IMR-90 (cell line): ENCODE results near the gene TTC16. TPM values are rescaled to one million over a fixed set of nuclear protein-coding genes. Genes with fewer than 3 reads are reported as not detected.

Experiments
- ATAC-seq: fragments of 200-7000 bp; cut with Tn5 transposase; 2 replicates; pipeline ENCODE4 v1.9.1; 2020; ENCODE audit warnings: low read depth, mild to moderate bottlenecking, moderate library complexity
- BruUV-seq: library from RNA; stranded (reverse); fragments of 400-500 nt; replicated peaks from 2 replicates; lab custom pipeline; 2021; lab: Mats Ljungman, UMichigan
- CTCF ChIA-PET: fragments of 300-600 bp; formaldehyde crosslinking; extraction: SDS; loops from one replicate; lab custom pipeline; 2021; ENCODE audit warnings: antibody characterized with exemption; lab: Yijun Ruan, JAX
- POLR2A ChIA-PET: fragments of 300-600 bp; sonication (Branson Sonifier 250); formaldehyde crosslinking; loops from one replicate; lab custom pipeline; 2022; ENCODE audit warnings: antibody characterized with exemption; ENCODE audit not compliant: unreplicated experiment; lab: Charles Lee
- DNase-seq: peaks from one replicate; pipeline ENCODE4 v3.0.0; 2013
- H2AFZ ChIP-seq: replicated peaks from 2 replicates; pipeline ENCODE3; 2013; ENCODE audit warnings: low read length, mild to moderate bottlenecking; ENCODE audit not compliant: poor library complexity
- H2AK5ac ChIP-seq: 2 replicates; pipeline ENCODE4 v1.6.1; 2013; ENCODE audit warnings: low read depth, low read length, inconsistent platforms
- H2AK9ac ChIP-seq: replicated peaks from 2 replicates; pipeline ENCODE3; 2013; ENCODE audit warnings: mild to moderate bottlenecking, low read depth, low read length, moderate library complexity; ENCODE audit not compliant: poor library complexity
- H2BK120ac ChIP-seq: 2 replicates; pipeline ENCODE4 v1.6.1; 2013; ENCODE audit warnings: low read depth, low read length, inconsistent platforms
- H2BK15ac ChIP-seq: 3 replicates; pipeline ENCODE4 v1.6.1; 2013; ENCODE audit warnings: low read depth, low read length, inconsistent platforms
- H2BK20ac ChIP-seq: 2 replicates; pipeline ENCODE4 v1.6.1; 2013; ENCODE audit warnings: low read depth, mild to moderate bottlenecking, inconsistent platforms, low read length, moderate library complexity
- H2BK5ac ChIP-seq: 2 replicates; pipeline ENCODE4 v1.6.1; 2013; ENCODE audit warnings: mild to moderate bottlenecking, low read depth, low read length, inconsistent platforms; ENCODE audit not compliant: poor library complexity, severe bottlenecking
- H3K14ac ChIP-seq: replicated peaks from 2 replicates; pipeline ENCODE4 v1.6.1; 2013; ENCODE audit warnings: low read depth, low read length, inconsistent platforms
- H3K18ac ChIP-seq: 2 replicates; pipeline ENCODE4 v1.6.1; 2013; ENCODE audit warnings: low read depth, low read length, control low read depth
- H3K23ac ChIP-seq: 2 replicates; pipeline ENCODE4 v1.6.1; 2013; ENCODE audit warnings: low read depth, low read length, inconsistent platforms
- H3K27ac ChIP-seq: 2 replicates; pipeline ENCODE4 v1.5.1; 2013; ENCODE audit warnings: mild to moderate bottlenecking, control low read depth, low read length; ENCODE audit not compliant: insufficient read depth
- H3K27me3 ChIP-seq: 2 replicates; pipeline ENCODE4 v1.6.1; 2013; ENCODE audit warnings: low read length; ENCODE audit not compliant: control insufficient read depth, insufficient read depth
- H3K36me3 ChIP-seq: 2 replicates; pipeline ENCODE4 v1.6.1; 2013; ENCODE audit warnings: low read length, mixed read lengths; ENCODE audit not compliant: control insufficient read depth, insufficient read depth
- H3K4ac ChIP-seq: 2 replicates; pipeline ENCODE4 v1.6.1; 2013; ENCODE audit warnings: low read depth, low read length, inconsistent platforms
- H3K4me1 ChIP-seq: 2 replicates; pipeline ENCODE4 v1.6.1; 2013; ENCODE audit warnings: low read length, mixed read lengths; ENCODE audit not compliant: control insufficient read depth, insufficient read depth
- H3K4me2 ChIP-seq: 2 replicates; pipeline ENCODE4 v1.6.1; 2013; ENCODE audit warnings: low read depth, mild to moderate bottlenecking, control low read depth, low read length, moderate library complexity
- H3K4me3 ChIP-seq: 2 replicates; pipeline ENCODE4 v1.5.1; 2013; ENCODE audit warnings: low read depth, mild to moderate bottlenecking, control low read depth, low read length, moderate library complexity; ENCODE audit not compliant: insufficient read depth
- H3K56ac ChIP-seq: 2 replicates; pipeline ENCODE4 v1.6.1; 2013; ENCODE audit warnings: low read length, inconsistent platforms; ENCODE audit not compliant: insufficient read depth; ENCODE audit errors: extremely low read depth
- H3K79me1 ChIP-seq, 2 experiments: 2 replicates each; pipeline ENCODE4 v1.6.1; 2013; ENCODE audit warnings: low read length in 2 of 2, inconsistent platforms in 1 of 2, low read depth in 1 of 2
- H3K9ac ChIP-seq: 2 replicates; pipeline ENCODE4 v1.6.1; 2013; ENCODE audit warnings: low read depth, low read length, control low read depth
- H3K9me1 ChIP-seq: 2 replicates; pipeline ENCODE4 v1.6.1; 2013; ENCODE audit warnings: low read length, inconsistent platforms; ENCODE audit not compliant: insufficient read depth
- H3K9me3 ChIP-seq: 2 replicates; pipeline ENCODE4 v1.6.1; 2013; ENCODE audit warnings: low read length; ENCODE audit not compliant: control insufficient read depth, insufficient read depth
- H4K20me1 ChIP-seq: 2 replicates; pipeline ENCODE4 v1.6.1; 2013; ENCODE audit warnings: low read length, inconsistent platforms; ENCODE audit not compliant: insufficient read depth
- H4K5ac ChIP-seq: 2 replicates; pipeline ENCODE4 v1.6.1; 2013; ENCODE audit warnings: mild to moderate bottlenecking, low read depth, low read length, control low read depth
- H4K8ac ChIP-seq, 2 experiments: 2 replicates each; pipeline ENCODE4 v1.6.1; 2013; ENCODE audit warnings: low read depth in 2 of 2, low read length in 2 of 2, control low read depth in 1 of 2, inconsistent platforms in 1 of 2
- H4K91ac ChIP-seq: 2 replicates; pipeline ENCODE4 v1.6.1; 2013; ENCODE audit warnings: low read depth, low read length, inconsistent platforms; ENCODE audit not compliant: insufficient read depth
- BHLHE40 ChIP-seq: fragments of 150-350 bp; IDR thresholded peaks from 2 replicates; pipeline ENCODE4 v1.6.1; 2016; ENCODE audit warnings: mild to moderate bottlenecking, low read depth, low read length
- CEBPB ChIP-seq: IDR thresholded peaks from 2 replicates; pipeline ENCODE4 v1.6.1; 2012; ENCODE audit warnings: low read depth, low read length, improper control_type of control experiment
- CTCF ChIP-seq: conservative IDR thresholded peaks from 2 replicates; pipeline ENCODE4 v1.5.1; 2012; ENCODE audit warnings: mild to moderate bottlenecking, low read depth, low read length, improper control_type of control experiment
- FOS ChIP-seq: fragments of 150-350 bp; IDR thresholded peaks from 2 replicates; pipeline ENCODE4 v1.6.1; 2016; ENCODE audit warnings: low read depth, low read length
- MAFK ChIP-seq: IDR thresholded peaks from 2 replicates; pipeline ENCODE4 v1.6.1; 2012; ENCODE audit warnings: low read depth, low read length, improper control_type of control experiment
- MAZ ChIP-seq: IDR thresholded peaks from 2 replicates; pipeline ENCODE4 v1.6.1; 2012; ENCODE audit warnings: low read depth, mild to moderate bottlenecking, low read length, improper control_type of control experiment, moderate library complexity, borderline replicate concordance
- MXI1 ChIP-seq: IDR thresholded peaks from 2 replicates; pipeline ENCODE4 v1.6.1; 2012; ENCODE audit warnings: low read depth, mild to moderate bottlenecking, low read length, moderate library complexity, borderline replicate concordance
- POLR2A ChIP-seq: IDR thresholded peaks from 2 replicates; pipeline ENCODE4 v1.6.1; 2012; ENCODE audit warnings: mild to moderate bottlenecking, low read depth, low read length
- RAD21 ChIP-seq: IDR thresholded peaks from 2 replicates; pipeline ENCODE4 v1.6.1; 2012; ENCODE audit warnings: low read length, improper control_type of control experiment
- RCOR1 ChIP-seq: IDR thresholded peaks from 2 replicates; pipeline ENCODE4 v1.6.1; 2012; ENCODE audit warnings: mild to moderate bottlenecking, low read length, improper control_type of control experiment; ENCODE audit not compliant: insufficient replicate concordance
- RFX5 ChIP-seq: IDR thresholded peaks from 2 replicates; pipeline ENCODE4 v1.8.0; 2012; ENCODE audit warnings: low read depth, mild to moderate bottlenecking, low read length, moderate library complexity
- SMC3 ChIP-seq: fragments of 150-350 bp; IDR thresholded peaks from 2 replicates; pipeline ENCODE4 v1.6.1; 2016; ENCODE audit warnings: low read depth, mild to moderate bottlenecking, antibody characterized with exemption, low read length, moderate library complexity
- USF2 ChIP-seq: fragments of 150-350 bp; IDR thresholded peaks from 2 replicates; pipeline ENCODE4 v1.6.1; 2017; ENCODE audit warnings: mild to moderate bottlenecking, antibody characterized with exemption, low read length, low read depth
- WGBS, 2 experiments: methylation state at CpG; one replicate each; pipeline versions ENCODE4 v1.1.5 to v1.1.7; 2013; ENCODE audit warnings: missing lambda C conversion rate in 2 of 2; ENCODE audit not compliant: insufficient read length in 1 of 2; ENCODE audit errors: extremely low coverage in 2 of 2; 5-methylcytosine and 5-hydroxymethylcytosine counted together
- dilution Hi-C: fragments of 300-500 bp; cut with HindIII; formaldehyde crosslinking; loops from one replicate; pipeline ENCODE4 v1.14.3; 2018; ENCODE audit warnings: low sequenced_read_pairs; ENCODE audit not compliant: unreplicated experiment
- in situ Hi-C: fragments of 300-500 bp; cut with MboI; formaldehyde crosslinking; loops from 3 replicates; pipeline ENCODE4 v1.14.3; 2019; ENCODE audit warnings: low sequenced_read_pairs, inconsistent platforms, mixed read lengths
- intact Hi-C: fragments of 100-400 bp; cut with micrococcal nuclease; formaldehyde crosslinking; loops from 2 replicates; pipeline ENCODE4 v1.10.0; 2022
- polyA plus RNA-seq, 3 experiments: library from polyadenylated mRNA; depleted of rRNA; stranded (reverse); fragments of >200 nt; gene quantifications; 2 replicates each; pipeline ENCODE4 v1.2.3, GENCODE V29; 2012; ENCODE audit warnings: low replicate concordance in 1 of 3
- total RNA-seq: library from RNA; depleted of rRNA; stranded (reverse); fragments of >200 nt; gene quantifications from 2 replicates; pipeline ENCODE4 v1.2.3, GENCODE V29; 2012
- TF ChIP-seq, protein P1 (sequence below): fragments of 150-350 bp; IDR thresholded peaks from 2 replicates; pipeline ENCODE4 v1.6.1; 2016; ENCODE audit warnings: low read depth, mild to moderate bottlenecking, low read length, moderate library complexity, borderline replicate concordance

Gene TTC16
- total and polyA plus RNA-seq, 2 of the 4 experiments (the other 2 are of a cell fraction), result 0.02 TPM; not detected in 1

DNA sequence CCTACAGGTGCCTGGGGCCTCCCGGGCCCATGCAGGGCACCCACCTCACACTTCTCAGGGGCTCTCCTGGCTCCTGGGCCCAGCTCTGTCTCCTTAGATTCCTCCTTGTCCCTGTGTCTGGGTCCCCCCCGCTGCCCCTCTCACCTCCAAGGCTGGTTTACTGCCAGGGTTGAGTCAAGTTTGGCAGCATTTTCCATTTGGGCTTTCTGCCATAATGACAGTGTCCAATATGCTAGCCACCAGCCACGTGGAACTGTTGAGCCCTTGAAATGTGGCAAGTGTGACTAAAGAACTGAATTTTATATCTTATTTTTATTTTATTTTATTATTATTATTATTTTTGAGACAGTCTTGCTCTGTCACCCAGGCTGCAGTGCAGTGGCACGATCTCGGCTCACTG lies 1.9 kb downstream of the TTC16 start:
- in situ Hi-C loops (no loop called here), intact Hi-C loops (no loop called here), dilution Hi-C loops (no loop called here)
- ChIA-PET POLR2A (no interaction called here), CTCF (no interaction called here)
- Histone ChIP-seq H3K4me2 (no peak overlapping the region), H4K5ac (no peak overlapping the region), H3K4me1 (peaks cover 7% of the 10 kb centered on the region), H4K91ac (no peak overlapping the region), H3K18ac (no peak overlapping the region), H3K27ac (no peak overlapping the region), H3K14ac (no peak overlapping the region), H3K27me3 (peaks cover 4% of the 10 kb centered on the region; the same call in 1 of the 2 replicates), H4K8ac (no peak overlapping the region), H3K9ac (no peak overlapping the region), H2BK5ac (no peak overlapping the region), H4K20me1 (peaks cover 4% of the 10 kb centered on the region), H3K56ac (no peak overlapping the region), H3K4me3 (no peak overlapping the region), H2BK20ac (no peak overlapping the region), H3K23ac (no peak overlapping the region), H3K79me1 (peaks cover 2 to 12% of the 10 kb centered on the region in 2 experiments; a peak in 3 of 4 replicates), H3K9me3 (no peaks in the 10 kb centered on the region), H2AK9ac (no peak overlapping the region), H2AK5ac (no peak overlapping the region), H3K9me1 (no peaks in the 10 kb centered on the region; the same call in 1 of the 2 replicates), H2AFZ (no peak overlapping the region), H2BK15ac (no peak overlapping the region), H3K4ac (no peak overlapping the region), H3K36me3 (no peaks in the 10 kb centered on the region), H2BK120ac (no peak overlapping the region)
- no peak for ATAC-seq
- WGBS, 2 experiments, result 60% methylated on average over 1 of the region's 5 CpGs; no CpG with 5 or more reads in 1 of the 2 experiments
- DNase-seq, result no peak
- BruUV-seq, result no TSS peak
- TF ChIP-seq FOS (no peak), MAZ (no peak), MAFK (no peak), CEBPB (no peak), RFX5 (no peak), RCOR1 (no peak), BHLHE40 (no peak), CTCF (no peak), RAD21 (no peak), POLR2A (no peak), USF2 (no peak), MXI1 (no peak), SMC3 (no peak)
- TF ChIP-seq, protein P1, sequence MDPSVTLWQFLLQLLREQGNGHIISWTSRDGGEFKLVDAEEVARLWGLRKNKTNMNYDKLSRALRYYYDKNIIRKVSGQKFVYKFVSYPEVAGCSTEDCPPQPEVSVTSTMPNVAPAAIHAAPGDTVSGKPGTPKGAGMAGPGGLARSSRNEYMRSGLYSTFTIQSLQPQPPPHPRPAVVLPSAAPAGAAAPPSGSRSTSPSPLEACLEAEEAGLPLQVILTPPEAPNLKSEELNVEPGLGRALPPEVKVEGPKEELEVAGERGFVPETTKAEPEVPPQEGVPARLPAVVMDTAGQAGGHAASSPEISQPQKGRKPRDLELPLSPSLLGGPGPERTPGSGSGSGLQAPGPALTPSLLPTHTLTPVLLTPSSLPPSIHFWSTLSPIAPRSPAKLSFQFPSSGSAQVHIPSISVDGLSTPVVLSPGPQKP, result no peak
